IMR-90 (cell line): ENCODE measurements around the gene DPPA2. TPM values are rescaled to one million over a fixed set of nuclear protein-coding genes. Genes with fewer than 3 reads are reported as not detected.

Source experiments
- ATAC-seq: fragments of 200-7000 bp; cut with Tn5 transposase; 2 replicates; pipeline ENCODE4 v1.9.1; 2020; ENCODE audit warnings: low read depth, mild to moderate bottlenecking, moderate library complexity
- BruUV-seq: library from RNA; stranded (reverse); fragments of 400-500 nt; replicated peaks from 2 replicates; lab custom pipeline; 2021; lab: Mats Ljungman, UMichigan
- CTCF ChIA-PET: fragments of 300-600 bp; formaldehyde crosslinking; extraction: SDS; loops from one replicate; lab custom pipeline; 2021; ENCODE audit warnings: antibody characterized with exemption; lab: Yijun Ruan, JAX
- POLR2A ChIA-PET: fragments of 300-600 bp; sonication (Branson Sonifier 250); formaldehyde crosslinking; loops from one replicate; lab custom pipeline; 2022; ENCODE audit warnings: antibody characterized with exemption; ENCODE audit not compliant: unreplicated experiment; lab: Charles Lee
- DNase-seq: peaks from one replicate; pipeline ENCODE4 v3.0.0; 2013
- H2AFZ ChIP-seq: replicated peaks from 2 replicates; pipeline ENCODE3; 2013; ENCODE audit warnings: low read length, mild to moderate bottlenecking; ENCODE audit not compliant: poor library complexity
- H2AK5ac ChIP-seq: 2 replicates; pipeline ENCODE4 v1.6.1; 2013; ENCODE audit warnings: low read depth, low read length, inconsistent platforms
- H2AK9ac ChIP-seq: replicated peaks from 2 replicates; pipeline ENCODE3; 2013; ENCODE audit warnings: mild to moderate bottlenecking, low read depth, low read length, moderate library complexity; ENCODE audit not compliant: poor library complexity
- H2BK120ac ChIP-seq: 2 replicates; pipeline ENCODE4 v1.6.1; 2013; ENCODE audit warnings: low read depth, low read length, inconsistent platforms
- H2BK15ac ChIP-seq: 3 replicates; pipeline ENCODE4 v1.6.1; 2013; ENCODE audit warnings: low read depth, low read length, inconsistent platforms
- H2BK20ac ChIP-seq: 2 replicates; pipeline ENCODE4 v1.6.1; 2013; ENCODE audit warnings: low read depth, mild to moderate bottlenecking, inconsistent platforms, low read length, moderate library complexity
- H2BK5ac ChIP-seq: 2 replicates; pipeline ENCODE4 v1.6.1; 2013; ENCODE audit warnings: mild to moderate bottlenecking, low read depth, low read length, inconsistent platforms; ENCODE audit not compliant: poor library complexity, severe bottlenecking
- H3K14ac ChIP-seq: replicated peaks from 2 replicates; pipeline ENCODE4 v1.6.1; 2013; ENCODE audit warnings: low read depth, low read length, inconsistent platforms
- H3K18ac ChIP-seq: 2 replicates; pipeline ENCODE4 v1.6.1; 2013; ENCODE audit warnings: low read depth, low read length, control low read depth
- H3K23ac ChIP-seq: 2 replicates; pipeline ENCODE4 v1.6.1; 2013; ENCODE audit warnings: low read depth, low read length, inconsistent platforms
- H3K27ac ChIP-seq: 2 replicates; pipeline ENCODE4 v1.5.1; 2013; ENCODE audit warnings: mild to moderate bottlenecking, control low read depth, low read length; ENCODE audit not compliant: insufficient read depth
- H3K27me3 ChIP-seq: 2 replicates; pipeline ENCODE4 v1.6.1; 2013; ENCODE audit warnings: low read length; ENCODE audit not compliant: control insufficient read depth, insufficient read depth
- H3K36me3 ChIP-seq: 2 replicates; pipeline ENCODE4 v1.6.1; 2013; ENCODE audit warnings: low read length, mixed read lengths; ENCODE audit not compliant: control insufficient read depth, insufficient read depth
- H3K4ac ChIP-seq: 2 replicates; pipeline ENCODE4 v1.6.1; 2013; ENCODE audit warnings: low read depth, low read length, inconsistent platforms
- H3K4me1 ChIP-seq: 2 replicates; pipeline ENCODE4 v1.6.1; 2013; ENCODE audit warnings: low read length, mixed read lengths; ENCODE audit not compliant: control insufficient read depth, insufficient read depth
- H3K4me2 ChIP-seq: 2 replicates; pipeline ENCODE4 v1.6.1; 2013; ENCODE audit warnings: low read depth, mild to moderate bottlenecking, control low read depth, low read length, moderate library complexity
- H3K4me3 ChIP-seq: 2 replicates; pipeline ENCODE4 v1.5.1; 2013; ENCODE audit warnings: low read depth, mild to moderate bottlenecking, control low read depth, low read length, moderate library complexity; ENCODE audit not compliant: insufficient read depth
- H3K56ac ChIP-seq: 2 replicates; pipeline ENCODE4 v1.6.1; 2013; ENCODE audit warnings: low read length, inconsistent platforms; ENCODE audit not compliant: insufficient read depth; ENCODE audit errors: extremely low read depth
- H3K79me1 ChIP-seq, 2 experiments: 2 replicates each; pipeline ENCODE4 v1.6.1; 2013; ENCODE audit warnings: low read length in 2 of 2, inconsistent platforms in 1 of 2, low read depth in 1 of 2
- H3K9ac ChIP-seq: 2 replicates; pipeline ENCODE4 v1.6.1; 2013; ENCODE audit warnings: low read depth, low read length, control low read depth
- H3K9me1 ChIP-seq: 2 replicates; pipeline ENCODE4 v1.6.1; 2013; ENCODE audit warnings: low read length, inconsistent platforms; ENCODE audit not compliant: insufficient read depth
- H3K9me3 ChIP-seq: 2 replicates; pipeline ENCODE4 v1.6.1; 2013; ENCODE audit warnings: low read length; ENCODE audit not compliant: control insufficient read depth, insufficient read depth
- H4K20me1 ChIP-seq: 2 replicates; pipeline ENCODE4 v1.6.1; 2013; ENCODE audit warnings: low read length, inconsistent platforms; ENCODE audit not compliant: insufficient read depth
- H4K5ac ChIP-seq: 2 replicates; pipeline ENCODE4 v1.6.1; 2013; ENCODE audit warnings: mild to moderate bottlenecking, low read depth, low read length, control low read depth
- H4K8ac ChIP-seq, 2 experiments: 2 replicates each; pipeline ENCODE4 v1.6.1; 2013; ENCODE audit warnings: low read depth in 2 of 2, low read length in 2 of 2, control low read depth in 1 of 2, inconsistent platforms in 1 of 2
- H4K91ac ChIP-seq: 2 replicates; pipeline ENCODE4 v1.6.1; 2013; ENCODE audit warnings: low read depth, low read length, inconsistent platforms; ENCODE audit not compliant: insufficient read depth
- BHLHE40 ChIP-seq: fragments of 150-350 bp; IDR thresholded peaks from 2 replicates; pipeline ENCODE4 v1.6.1; 2016; ENCODE audit warnings: mild to moderate bottlenecking, low read depth, low read length
- CHD1 ChIP-seq: IDR thresholded peaks from 2 replicates; pipeline ENCODE4 v1.6.1; 2012; ENCODE audit warnings: low read depth, low read length, improper control_type of control experiment
- CTCF ChIP-seq: conservative IDR thresholded peaks from 2 replicates; pipeline ENCODE4 v1.5.1; 2012; ENCODE audit warnings: mild to moderate bottlenecking, low read depth, low read length, improper control_type of control experiment
- ELK1 ChIP-seq: fragments of 150-350 bp; IDR thresholded peaks from 2 replicates; pipeline ENCODE4 v1.6.1; 2016; ENCODE audit warnings: low read depth, mild to moderate bottlenecking, low read length, moderate library complexity, borderline replicate concordance
- FOS ChIP-seq: fragments of 150-350 bp; IDR thresholded peaks from 2 replicates; pipeline ENCODE4 v1.6.1; 2016; ENCODE audit warnings: low read depth, low read length
- MAZ ChIP-seq: IDR thresholded peaks from 2 replicates; pipeline ENCODE4 v1.6.1; 2012; ENCODE audit warnings: low read depth, mild to moderate bottlenecking, low read length, improper control_type of control experiment, moderate library complexity, borderline replicate concordance
- NFE2L2 ChIP-seq: fragments of 150-350 bp; IDR thresholded peaks from 2 replicates; pipeline ENCODE4 v1.6.1; 2016; ENCODE audit warnings: low read depth, mild to moderate bottlenecking, low read length
- POLR2A ChIP-seq: IDR thresholded peaks from 2 replicates; pipeline ENCODE4 v1.6.1; 2012; ENCODE audit warnings: mild to moderate bottlenecking, low read depth, low read length
- SMC3 ChIP-seq: fragments of 150-350 bp; IDR thresholded peaks from 2 replicates; pipeline ENCODE4 v1.6.1; 2016; ENCODE audit warnings: low read depth, mild to moderate bottlenecking, antibody characterized with exemption, low read length, moderate library complexity
- USF2 ChIP-seq: fragments of 150-350 bp; IDR thresholded peaks from 2 replicates; pipeline ENCODE4 v1.6.1; 2017; ENCODE audit warnings: mild to moderate bottlenecking, antibody characterized with exemption, low read length, low read depth
- WGBS, 2 experiments: methylation state at CpG; one replicate each; pipeline versions ENCODE4 v1.1.5 to v1.1.7; 2013; ENCODE audit warnings: missing lambda C conversion rate in 2 of 2; ENCODE audit not compliant: insufficient read length in 1 of 2; ENCODE audit errors: extremely low coverage in 2 of 2; 5-methylcytosine and 5-hydroxymethylcytosine counted together
- dilution Hi-C: fragments of 300-500 bp; cut with HindIII; formaldehyde crosslinking; loops from one replicate; pipeline ENCODE4 v1.14.3; 2018; ENCODE audit warnings: low sequenced_read_pairs; ENCODE audit not compliant: unreplicated experiment
- in situ Hi-C: fragments of 300-500 bp; cut with MboI; formaldehyde crosslinking; loops from 3 replicates; pipeline ENCODE4 v1.14.3; 2019; ENCODE audit warnings: low sequenced_read_pairs, inconsistent platforms, mixed read lengths
- intact Hi-C: fragments of 100-400 bp; cut with micrococcal nuclease; formaldehyde crosslinking; loops from 2 replicates; pipeline ENCODE4 v1.10.0; 2022
- polyA plus RNA-seq, 3 experiments: library from polyadenylated mRNA; depleted of rRNA; stranded (reverse); fragments of >200 nt; gene quantifications; 2 replicates each; pipeline ENCODE4 v1.2.3, GENCODE V29; 2012; ENCODE audit warnings: low replicate concordance in 1 of 3
- total RNA-seq: library from RNA; depleted of rRNA; stranded (reverse); fragments of >200 nt; gene quantifications from 2 replicates; pipeline ENCODE4 v1.2.3, GENCODE V29; 2012

DPPA2 gene
- total and polyA plus RNA-seq, 2 of the 4 experiments (the other 2 are of a cell fraction): not detected

- H3K18ac ChIP-seq: no peak overlapping the region
- no peak overlapping the region for H2BK120ac ChIP-seq
- ChIA-PET CTCF (no interaction called here), POLR2A (no interaction called here)
- WGBS, 2 experiments: 31% methylated on average over 5 of the region's 6 CpGs; no CpG with 5 or more reads in 1 of the 2 experiments
- no peak for ATAC-seq
- TF ChIP-seq MAZ: no peak
- TF ChIP-seq BHLHE40: no peak
- TF ChIP-seq ELK1: no peak
- TF ChIP-seq USF2: no peak
- TF ChIP-seq SMC3: no peak
- no peak for TF ChIP-seq POLR2A
- no peak for TF ChIP-seq CTCF
- no peak for TF ChIP-seq FOS
- no peak for TF ChIP-seq NFE2L2
- TF ChIP-seq CHD1: no peak
- H3K79me1 ChIP-seq: no peaks in the 10 kb centered on the region
- H3K27me3 ChIP-seq: no peaks in the 10 kb centered on the region
- intact Hi-C loops (no loop called here), in situ Hi-C loops (no loop called here), dilution Hi-C loops (no loop called here)
- no peak overlapping the region for H3K27ac ChIP-seq
- H3K9ac ChIP-seq: no peak overlapping the region
- no peak overlapping the region for H3K4ac ChIP-seq
- no peak overlapping the region for H2AFZ ChIP-seq
- no peak overlapping the region for H2AK5ac ChIP-seq
- no peak overlapping the region for H3K4me2 ChIP-seq
- H3K56ac ChIP-seq: no peak overlapping the region
- H4K5ac ChIP-seq: no peak overlapping the region
- BruUV-seq: no TSS peak
- H3K23ac ChIP-seq: no peak overlapping the region
- peaks cover 4% of the 10 kb centered on the region for H3K9me3 ChIP-seq
- H3K9me1 ChIP-seq: no peaks in the 10 kb centered on the region
- DNase-seq: no peak
- no peak overlapping the region for H2BK15ac ChIP-seq
- H3K4me3 ChIP-seq: no peak overlapping the region
- H4K8ac ChIP-seq: no peak overlapping the region
- no peak overlapping the region for H2AK9ac ChIP-seq
- no peak overlapping the region for H2BK5ac ChIP-seq
- H4K20me1 ChIP-seq: no peaks in the 10 kb centered on the region
- no peak overlapping the region for H3K14ac ChIP-seq
- no peaks in the 10 kb centered on the region for H3K4me1 ChIP-seq
- H2BK20ac ChIP-seq: no peak overlapping the region
- H3K36me3 ChIP-seq: no peaks in the 10 kb centered on the region
- no peak overlapping the region for H4K91ac ChIP-seq
These were observed 47.8 kb upstream of the DPPA2 start for GRCh38 chr3:109364088-109364487.
